Neuronal stem cell (in vitro differentiated cells): ENCODE measurements around the gene CALCB.

ENCODE experiments used
- DNase-seq: peaks from one replicate; pipeline ENCODE4 v3.0.0-alpha.2; 2013; ENCODE audit warnings: low spot score
- H2AFZ ChIP-seq: one replicate; pipeline ENCODE4 v1.6.1; 2013; ENCODE audit warnings: mild to moderate bottlenecking, low read length, inconsistent platforms
- H2AK5ac ChIP-seq: 2 replicates; pipeline ENCODE4 v1.6.1; 2013; ENCODE audit warnings: low read depth, mild to moderate bottlenecking, inconsistent platforms, low read length, moderate library complexity, mixed read lengths
- H2BK120ac ChIP-seq: 2 replicates; pipeline ENCODE4 v1.6.1; 2013; ENCODE audit warnings: low read depth, mild to moderate bottlenecking, inconsistent platforms, low read length, moderate library complexity, mixed read lengths
- H2BK12ac ChIP-seq: one replicate; pipeline ENCODE4 v1.6.1; 2013; ENCODE audit warnings: low read length, inconsistent platforms
- H2BK15ac ChIP-seq: 2 replicates; pipeline ENCODE4 v1.6.1; 2013; ENCODE audit warnings: mild to moderate bottlenecking, low read length, inconsistent platforms, mixed read lengths
- H2BK5ac ChIP-seq: one replicate; pipeline ENCODE4 v1.6.1; 2013; ENCODE audit warnings: inconsistent platforms, mild to moderate bottlenecking, low read length, moderate library complexity
- H3K14ac ChIP-seq: one replicate; pipeline ENCODE4 v1.6.1; 2013; ENCODE audit warnings: low read length, inconsistent platforms
- H3K18ac ChIP-seq: 2 replicates; pipeline ENCODE4 v1.6.1; 2013; ENCODE audit warnings: low read length, inconsistent platforms
- H3K23ac ChIP-seq: 2 replicates; pipeline ENCODE4 v1.6.1; 2013; ENCODE audit warnings: low read depth, mild to moderate bottlenecking, mixed read lengths, low read length, inconsistent platforms; ENCODE audit not compliant: poor library complexity
- H3K27ac ChIP-seq: replicated peaks from 3 replicates; pipeline ENCODE4 v1.5.1; 2013; ENCODE audit warnings: low read length, inconsistent platforms
- H3K27me3 ChIP-seq, 3 experiments: 2 replicates each; pipeline ENCODE4 v1.6.1; 2013; ENCODE audit warnings: low read length in 3 of 3, mild to moderate bottlenecking in 2 of 3, inconsistent platforms in 1 of 3, low read depth in 1 of 3, mixed read lengths in 1 of 3, moderate library complexity in 1 of 3; ENCODE audit not compliant: control insufficient read depth in 3 of 3, insufficient read depth in 3 of 3
- H3K36me3 ChIP-seq, 2 donors: replicated peaks in 1 of 2; 2 replicates each; pipeline ENCODE4 v1.6.1; 2013; ENCODE audit warnings: low read length in 2 of 2; ENCODE audit not compliant: control insufficient read depth in 2 of 2, insufficient read depth in 2 of 2
- H3K4ac ChIP-seq: 2 replicates; pipeline ENCODE4 v1.6.1; 2013; ENCODE audit warnings: inconsistent platforms, mild to moderate bottlenecking, low read length, moderate library complexity
- H3K4me1 ChIP-seq, 2 donors: 1 replicate in 1 of 2; 2 replicates in 1 of 2; pipeline ENCODE4 v1.6.1; 2013; ENCODE audit warnings: low read length in 2 of 2, low read depth in 1 of 2; ENCODE audit not compliant: control insufficient read depth in 2 of 2, insufficient read depth in 1 of 2
- H3K4me2 ChIP-seq: one replicate; pipeline ENCODE4 v1.6.1; 2013; ENCODE audit warnings: mild to moderate bottlenecking, low read length, inconsistent platforms; ENCODE audit not compliant: insufficient read depth, poor library complexity, severe bottlenecking
- H3K4me3 ChIP-seq, 2 donors: 2 replicates each; pipeline ENCODE4 v1.5.1; 2013; ENCODE audit warnings: low read length in 2 of 2, mild to moderate bottlenecking in 2 of 2, inconsistent platforms in 1 of 2, moderate library complexity in 1 of 2
- H3K79me1 ChIP-seq: one replicate; pipeline ENCODE4 v1.6.1; 2013; ENCODE audit warnings: low read depth, mild to moderate bottlenecking, inconsistent platforms, low read length, moderate library complexity
- H3K9ac ChIP-seq: one replicate; pipeline ENCODE4 v1.6.1; 2013; ENCODE audit warnings: mild to moderate bottlenecking, low read depth, low read length, inconsistent platforms; ENCODE audit not compliant: poor library complexity
- H3K9me3 ChIP-seq, 2 donors: replicated peaks in 1 of 2; 2 replicates each; pipeline versions ENCODE3 to v1.6.1; 2013; ENCODE audit warnings: low read length in 2 of 2, mild to moderate bottlenecking in 2 of 2, inconsistent platforms in 1 of 2, low read depth in 1 of 2, mixed read lengths in 1 of 2, moderate library complexity in 1 of 2; ENCODE audit not compliant: control insufficient read depth in 2 of 2, insufficient read depth in 1 of 2
- H4K8ac ChIP-seq: one replicate; pipeline ENCODE4 v1.6.1; 2013; ENCODE audit warnings: low read depth, mild to moderate bottlenecking, inconsistent platforms, low read length, moderate library complexity
- H4K91ac ChIP-seq: one replicate; pipeline ENCODE4 v1.6.1; 2013; ENCODE audit warnings: low read length, low read depth, mild to moderate bottlenecking, inconsistent platforms; ENCODE audit not compliant: poor library complexity
- WGBS, 2 donors: extraction: QIAGEN DNeasy Blood & Tissue Kit; methylation state at CpG; one replicate each; pipeline ENCODE4 v1.1.7; 2013; ENCODE audit warnings: missing lambda C conversion rate in 2 of 2, mixed read lengths in 1 of 2; ENCODE audit not compliant: insufficient read length in 2 of 2, insufficient replicate concordance in 1 of 2; ENCODE audit errors: extremely low coverage in 2 of 2; 5-methylcytosine and 5-hydroxymethylcytosine counted together

Gene CALCB

DNA sequence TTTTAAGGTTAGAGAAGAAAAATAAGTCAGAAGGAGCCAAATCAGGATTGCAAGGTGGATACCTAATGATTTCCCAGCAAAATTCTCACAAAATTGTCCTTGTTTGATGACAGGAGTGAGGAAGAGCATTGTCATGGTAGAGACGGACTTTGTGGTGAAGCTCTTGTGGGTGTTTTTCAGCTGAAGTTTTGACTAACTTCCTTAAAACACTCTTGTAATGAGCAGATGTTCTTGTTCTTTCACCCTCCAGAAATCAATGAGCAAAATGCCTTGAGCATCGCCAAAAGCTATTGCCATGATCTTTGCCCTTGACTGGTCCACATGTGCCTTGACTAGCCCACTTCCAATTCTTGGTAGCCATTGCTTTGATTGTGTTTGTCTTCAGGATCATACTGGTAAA lies 20.0 kb downstream of the CALCB start:
- Histone ChIP-seq H3K27me3 (no peaks in the 10 kb centered on the region), H2AK5ac (no peak overlapping the region), H3K14ac (no peak overlapping the region), H4K8ac (no peak overlapping the region), H2BK12ac (no peak overlapping the region), H3K9me3 (no peaks in the 10 kb centered on the region), H3K36me3 (no peaks in the 10 kb centered on the region), H3K4ac (no peak overlapping the region), H3K23ac (no peak overlapping the region), H3K4me1 (no peaks in the 10 kb centered on the region), H3K27ac (no peak overlapping the region), H3K4me2 (no peak overlapping the region), H3K9ac (no peak overlapping the region), H4K91ac (no peak overlapping the region), H2BK120ac (no peak overlapping the region), H3K4me3 (no peak overlapping the region), H3K79me1 (no peaks in the 10 kb centered on the region), H2BK5ac (no peak overlapping the region), H3K18ac (no peak overlapping the region), H2AFZ (no peak overlapping the region), H2BK15ac (no peak overlapping the region)
- no CpG with 5 or more reads among the region's 2 CpGs for WGBS, 2 donors
- no peak for DNase-seq

DNA sequence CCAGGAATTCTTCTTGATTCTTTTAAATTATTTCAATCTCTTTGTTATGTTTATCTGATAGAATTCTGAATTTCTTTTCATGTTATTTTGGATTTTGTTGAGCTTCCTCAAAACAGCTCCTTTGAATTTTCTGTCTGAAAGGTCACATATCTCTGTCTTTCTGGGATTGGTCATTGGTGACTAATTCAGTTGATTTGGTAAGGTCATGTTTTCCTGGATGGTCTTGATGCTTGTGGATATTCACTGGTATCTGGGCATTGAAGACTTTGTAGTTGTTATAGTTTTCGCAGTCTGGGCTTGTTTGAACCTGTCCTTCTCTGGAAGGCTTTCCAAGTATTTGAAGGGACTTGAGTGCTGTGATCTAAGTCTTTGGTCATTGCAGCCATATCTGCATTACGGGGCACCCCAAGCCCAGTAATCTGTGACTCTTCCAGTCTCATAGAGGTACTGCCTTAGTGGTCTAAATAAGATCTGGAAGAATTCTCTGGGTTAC lies 22.4 kb downstream of the CALCB start:
- Histone ChIP-seq H2AK5ac (no peak overlapping the region), H2BK15ac (no peak overlapping the region), H2BK12ac (no peak overlapping the region), H3K9ac (no peak overlapping the region), H2AFZ (no peak overlapping the region), H3K4me2 (no peak overlapping the region), H3K27me3 (no peaks in the 10 kb centered on the region), H3K18ac (no peak overlapping the region), H3K4ac (no peak overlapping the region), H4K8ac (no peak overlapping the region), H2BK120ac (no peak overlapping the region), H4K91ac (no peak overlapping the region), H3K27ac (no peak overlapping the region), H3K4me1 (no peaks in the 10 kb centered on the region), H3K79me1 (no peaks in the 10 kb centered on the region), H3K36me3 (no peaks in the 10 kb centered on the region), H3K23ac (no peak overlapping the region), H3K4me3 (no peak overlapping the region), H3K14ac (no peak overlapping the region), H3K9me3 (no peaks in the 10 kb centered on the region), H2BK5ac (no peak overlapping the region)
- no peak for DNase-seq
- WGBS, 2 donors: no CpG with 5 or more reads among the region's 2 CpGs

DNA sequence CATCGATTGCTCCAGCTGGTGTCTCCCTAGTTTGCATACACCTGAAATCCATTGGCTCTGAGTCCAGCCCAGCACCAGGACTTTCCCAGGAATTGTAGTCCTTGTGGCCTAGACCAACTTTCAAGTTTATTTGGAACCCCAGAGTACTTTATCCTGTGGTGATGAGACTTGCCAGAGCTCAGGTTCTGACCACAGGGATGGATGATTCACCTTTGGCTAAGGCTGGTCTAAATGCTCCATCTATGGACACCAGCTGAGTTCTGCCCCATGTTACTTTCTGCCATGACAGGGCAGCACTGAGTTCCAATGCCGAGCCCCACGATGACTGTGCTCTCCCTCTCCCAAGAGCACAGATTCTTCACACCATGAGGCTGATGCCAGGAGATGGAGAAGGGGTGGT lies 24.0 kb downstream of the CALCB start:
- Histone ChIP-seq H2AFZ (no peak overlapping the region), H2BK12ac (no peak overlapping the region), H3K4me3 (no peak overlapping the region), H3K4me2 (no peak overlapping the region), H3K27me3 (no peaks in the 10 kb centered on the region), H3K23ac (no peak overlapping the region), H3K4me1 (no peaks in the 10 kb centered on the region), H3K4ac (no peak overlapping the region), H4K91ac (no peak overlapping the region), H3K14ac (no peak overlapping the region), H3K27ac (no peak overlapping the region), H2BK15ac (no peak overlapping the region), H3K9ac (no peak overlapping the region), H4K8ac (no peak overlapping the region), H3K36me3 (no peaks in the 10 kb centered on the region), H2BK120ac (no peak overlapping the region), H2AK5ac (no peak overlapping the region), H3K79me1 (no peaks in the 10 kb centered on the region), H2BK5ac (no peak overlapping the region), H3K18ac (no peak overlapping the region), H3K9me3 (peaks cover 0 to 2% of the 10 kb centered on the region in 2 donors)
- no peak for DNase-seq
- WGBS, 2 donors: no CpG with 5 or more reads among the region's 3 CpGs

DNA sequence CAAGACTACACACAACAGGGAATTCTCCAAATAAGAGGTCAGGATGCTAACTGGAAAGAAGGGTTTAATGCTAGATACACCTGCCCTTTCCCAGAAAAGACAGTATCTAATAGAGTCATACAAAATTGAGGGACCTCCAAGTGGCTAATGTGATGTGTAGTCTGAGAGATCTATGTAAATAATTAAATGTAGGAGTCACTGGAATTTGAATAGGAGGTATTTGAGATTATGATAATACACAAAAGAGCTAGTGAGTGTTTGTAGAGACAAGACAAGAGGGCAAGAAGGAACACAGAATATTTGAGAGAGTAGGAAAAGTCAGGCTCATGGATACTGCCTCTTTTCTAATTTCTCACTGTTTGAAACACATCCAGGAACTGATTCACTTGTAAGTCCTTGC lies 25.9 kb downstream of the CALCB start:
- H3K9ac ChIP-seq: no peak overlapping the region
- H3K18ac ChIP-seq: no peak overlapping the region
- no peak for DNase-seq
- no peaks in the 10 kb centered on the region for H3K4me1 ChIP-seq
- H3K27ac ChIP-seq: no peak overlapping the region
- no peaks in the 10 kb centered on the region for H3K27me3 ChIP-seq
- no peak overlapping the region for H3K14ac ChIP-seq
- no peak overlapping the region for H3K23ac ChIP-seq
- H3K36me3 ChIP-seq: no peaks in the 10 kb centered on the region
- H4K8ac ChIP-seq: no peak overlapping the region
- H2BK15ac ChIP-seq: no peak overlapping the region
- H3K4me2 ChIP-seq: no peak overlapping the region
- no peak overlapping the region for H2AK5ac ChIP-seq
- no peak overlapping the region for H4K91ac ChIP-seq
- no peak overlapping the region for H3K4me3 ChIP-seq
- H3K9me3 ChIP-seq: peaks cover 0 to 2% of the 10 kb centered on the region in 2 donors
- H2BK5ac ChIP-seq: no peak overlapping the region
- no peak overlapping the region for H2BK120ac ChIP-seq
- H2BK12ac ChIP-seq: no peak overlapping the region
- H3K79me1 ChIP-seq: no peaks in the 10 kb centered on the region
- H2AFZ ChIP-seq: no peak overlapping the region
- H3K4ac ChIP-seq: no peak overlapping the region
